ENCODE measurements around the gene NUBPL.

Gene NUBPL

DNA sequence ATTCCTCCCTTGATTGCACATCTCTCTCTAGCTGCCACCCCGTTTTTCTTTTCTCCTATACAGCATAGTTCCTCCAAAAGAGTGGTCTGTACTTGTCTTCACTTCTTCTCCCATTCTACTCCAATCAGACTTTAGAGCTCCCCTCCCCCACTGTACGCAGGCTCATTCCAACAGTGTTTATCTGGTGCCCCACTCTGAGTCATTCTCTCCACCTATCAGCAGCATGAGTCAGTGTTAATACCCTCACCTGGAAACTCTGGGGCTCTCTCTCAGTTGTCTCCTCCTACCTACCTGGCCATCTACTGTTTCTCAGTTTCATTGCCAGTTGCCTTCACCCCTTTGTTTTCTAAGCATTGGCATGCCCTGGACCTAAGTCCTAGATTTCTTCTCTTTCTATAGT is 340.8 kb downstream of the NUBPL start:
- H3K4me3 ChIP-seq (ENCODE audit: low read length), result no peak overlapping the region
- H3F3A ChIP-seq (ENCODE audit: control insufficient read depth, insufficient read depth), result no peaks in the 10 kb centered on the region

DNA sequence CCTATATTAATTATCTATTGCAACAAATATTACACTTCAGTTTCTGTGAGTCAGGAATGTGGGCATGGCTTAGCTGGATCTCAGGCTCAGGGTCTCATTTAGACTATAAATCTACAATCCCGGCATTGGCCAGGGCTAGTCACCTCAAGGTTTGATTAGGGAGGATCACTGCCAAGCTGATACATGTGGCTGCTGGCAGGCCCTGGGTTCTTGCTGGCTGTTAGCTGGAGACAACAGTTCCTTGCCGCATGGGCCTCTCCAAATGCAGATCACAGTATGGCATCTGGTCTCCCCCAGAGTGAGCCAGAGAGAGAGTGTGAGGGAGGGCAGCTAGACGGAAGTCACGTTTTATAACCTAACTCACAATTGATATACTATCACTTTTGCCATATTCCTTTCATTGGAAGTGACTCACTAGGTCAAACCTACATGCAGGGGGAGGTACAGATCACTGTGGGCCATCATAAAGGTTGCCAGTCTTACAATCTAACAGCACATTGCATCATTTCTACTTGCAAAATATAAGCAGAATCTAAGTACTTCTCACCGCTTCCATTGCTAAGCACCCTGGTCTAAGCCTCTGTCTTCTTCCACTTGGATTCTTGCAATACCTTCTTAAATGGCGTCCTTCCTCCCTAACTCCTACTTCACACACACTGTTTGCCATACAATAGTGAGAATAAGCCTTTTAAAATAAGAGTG is 341.9 kb downstream of the NUBPL start:
- no peaks in the 10 kb centered on the region for H3K9me3 ChIP-seq (ENCODE audit: control insufficient read depth, insufficient read depth, low read length)
- no peak for TF ChIP-seq EZH2phosphoT487 (IDR thresholded peaks at IDR 0.05; ENCODE audit: borderline replicate concordance, low read length)
- TF ChIP-seq, protein P1, sequence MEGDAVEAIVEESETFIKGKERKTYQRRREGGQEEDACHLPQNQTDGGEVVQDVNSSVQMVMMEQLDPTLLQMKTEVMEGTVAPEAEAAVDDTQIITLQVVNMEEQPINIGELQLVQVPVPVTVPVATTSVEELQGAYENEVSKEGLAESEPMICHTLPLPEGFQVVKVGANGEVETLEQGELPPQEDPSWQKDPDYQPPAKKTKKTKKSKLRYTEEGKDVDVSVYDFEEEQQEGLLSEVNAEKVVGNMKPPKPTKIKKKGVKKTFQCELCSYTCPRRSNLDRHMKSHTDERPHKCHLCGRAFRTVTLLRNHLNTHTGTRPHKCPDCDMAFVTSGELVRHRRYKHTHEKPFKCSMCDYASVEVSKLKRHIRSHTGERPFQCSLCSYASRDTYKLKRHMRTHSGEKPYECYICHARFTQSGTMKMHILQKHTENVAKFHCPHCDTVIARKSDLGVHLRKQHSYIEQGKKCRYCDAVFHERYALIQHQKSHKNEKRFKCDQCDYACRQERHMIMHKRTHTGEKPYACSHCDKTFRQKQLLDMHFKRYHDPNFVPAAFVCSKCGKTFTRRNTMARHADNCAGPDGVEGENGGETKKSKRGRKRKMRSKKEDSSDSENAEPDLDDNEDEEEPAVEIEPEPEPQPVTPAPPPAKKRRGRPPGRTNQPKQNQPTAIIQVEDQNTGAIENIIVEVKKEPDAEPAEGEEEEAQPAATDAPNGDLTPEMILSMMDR (IDR thresholded peaks at IDR 0.05; ENCODE audit: low read depth, low read length, poor library complexity, severe bottlenecking), result no peak

More for the DNA sequence above, 340.8 kb downstream of the NUBPL start:
- Histone ChIP-seq H3K27me3 (ENCODE audit: control insufficient read depth, low read length) (no peaks in the 10 kb centered on the region), H3K4me2 (ENCODE audit: low read length) (no peak overlapping the region), H3K79me2 (ENCODE audit: control insufficient read depth, low read length) (no peaks in the 10 kb centered on the region), H3K36me3 (ENCODE audit: control insufficient read depth, low read length) (no peaks in the 10 kb centered on the region), H3K4me1 (ENCODE audit: control insufficient read depth, low read length) (peaks cover 8% of the 10 kb centered on the region), H3K9me3 (ENCODE audit: control insufficient read depth, insufficient read depth, low read length) (no peaks in the 10 kb centered on the region), H3K27ac (ENCODE audit: low read depth, low read length) (no peak overlapping the region), H3K9me2 (replicated peaks; ENCODE audit: control insufficient read depth, low read length) (no peaks in the 10 kb centered on the region), H4K20me1 (ENCODE audit: control insufficient read depth, insufficient read depth, low read depth, low read length) (no peaks in the 10 kb centered on the region)
- TF ChIP-seq, protein P1 (IDR thresholded peaks at IDR 0.05; ENCODE audit: low read depth, low read length, poor library complexity, severe bottlenecking), result no peak
- no peak for TF ChIP-seq EZH2phosphoT487 (IDR thresholded peaks at IDR 0.05; ENCODE audit: borderline replicate concordance, low read length)

DNA sequence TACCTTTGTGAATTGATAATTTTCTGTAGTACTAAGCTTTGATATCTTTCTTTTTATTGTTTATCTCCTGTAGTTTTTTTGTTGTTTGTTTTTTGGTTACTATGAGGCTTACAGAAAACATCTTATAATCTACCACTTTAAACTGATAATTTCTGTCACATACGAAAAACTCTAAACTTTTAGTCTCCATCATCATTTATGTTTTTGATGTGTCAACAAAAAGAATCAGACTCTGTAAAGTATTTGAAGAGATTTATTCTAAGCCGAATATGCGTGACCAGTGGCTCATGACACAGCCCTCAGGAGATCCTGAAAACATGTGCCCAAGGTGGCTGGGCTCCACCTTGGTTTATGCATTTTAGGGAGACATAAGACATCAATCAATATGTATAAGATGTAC is 348.8 kb downstream of the NUBPL start:
- Histone ChIP-seq H3K36me3 (ENCODE audit: control insufficient read depth, low read length) (no peaks in the 10 kb centered on the region), H3K27me3 (ENCODE audit: control insufficient read depth, low read length) (no peaks in the 10 kb centered on the region), H3F3A (ENCODE audit: control insufficient read depth, insufficient read depth) (no peaks in the 10 kb centered on the region), H3K27ac (ENCODE audit: low read depth, low read length) (no peak overlapping the region), H3K9me3 (ENCODE audit: control insufficient read depth, insufficient read depth, low read length) (no peaks in the 10 kb centered on the region), H3K79me2 (ENCODE audit: control insufficient read depth, low read length) (no peaks in the 10 kb centered on the region), H4K20me1 (ENCODE audit: control insufficient read depth, insufficient read depth, low read depth, low read length) (no peaks in the 10 kb centered on the region), H3K4me1 (ENCODE audit: control insufficient read depth, low read length) (no peaks in the 10 kb centered on the region), H3K4me2 (ENCODE audit: low read length) (no peak overlapping the region), H3K4me3 (ENCODE audit: low read length) (no peak overlapping the region), H3K9me2 (replicated peaks; ENCODE audit: control insufficient read depth, low read length) (no peaks in the 10 kb centered on the region)
- TF ChIP-seq, protein P1 (IDR thresholded peaks at IDR 0.05; ENCODE audit: low read depth, low read length, poor library complexity, severe bottlenecking), result no peak
- TF ChIP-seq EZH2phosphoT487 (IDR thresholded peaks at IDR 0.05; ENCODE audit: borderline replicate concordance, low read length), result no peak

More for the DNA sequence above, 341.9 kb downstream of the NUBPL start:
- H3K27me3 ChIP-seq (ENCODE audit: control insufficient read depth, low read length), result no peaks in the 10 kb centered on the region
- no peaks in the 10 kb centered on the region for H3K36me3 ChIP-seq (ENCODE audit: control insufficient read depth, low read length)
- no peaks in the 10 kb centered on the region for H3F3A ChIP-seq (ENCODE audit: control insufficient read depth, insufficient read depth)
- H3K4me3 ChIP-seq (ENCODE audit: low read length), result no peak overlapping the region
- H4K20me1 ChIP-seq (ENCODE audit: control insufficient read depth, insufficient read depth, low read depth, low read length), result no peaks in the 10 kb centered on the region
- H3K27ac ChIP-seq (ENCODE audit: low read depth, low read length), result no peak overlapping the region
- H3K4me1 ChIP-seq (ENCODE audit: control insufficient read depth, low read length), result peaks cover 8% of the 10 kb centered on the region
- no peak overlapping the region for H3K4me2 ChIP-seq (ENCODE audit: low read length)
- no peaks in the 10 kb centered on the region for H3K9me2 ChIP-seq (replicated peaks; ENCODE audit: control insufficient read depth, low read length)
- no peaks in the 10 kb centered on the region for H3K79me2 ChIP-seq (ENCODE audit: control insufficient read depth, low read length)

Data from DOHH2 (cell line).